ENCODE measurements around the gene ANKMY1. TPM values are rescaled to one million over a fixed set of nuclear protein-coding genes. Genes with fewer than 3 reads are reported as not detected.
A peak's percentile ranks its signal among the peaks of the same experiment; 100 is the strongest.

Gene ANKMY1
- total and polyA plus RNA-seq, 10 donors = 7.6 to 45.5 (median 29.4) TPM

- WGBS, 5 donors = 22 to 39% (median 30%) methylated on average over 20 to 26 of the region's 26 CpGs
- Histone ChIP-seq H3K36me3 (peaks cover 0 to 34% (median 1%) of the 10 kb centered on the region in 6 donors), H3K27ac (peak overlapping the region; percentile 93 to 100 (median 96)), H3K4me1 (peaks cover 58 to 93% (median 84%) of the 10 kb centered on the region in 6 donors), H3K9me3 (no peaks in the 10 kb centered on the region), H3K27me3 (replicated peaks in 1 of 7) (no peaks in the 10 kb centered on the region), H3K4me3 (peak overlapping the region; percentile 53 to 78 (median 60))
- peak; percentile 86 for DNase-seq
- TF ChIP-seq POLR2AphosphoS5 (IDR thresholded peaks at IDR 0.05) (no peak), POLR2A (IDR thresholded peaks at IDR 0.05) (no peak)
- TF ChIP-seq, protein P1, sequence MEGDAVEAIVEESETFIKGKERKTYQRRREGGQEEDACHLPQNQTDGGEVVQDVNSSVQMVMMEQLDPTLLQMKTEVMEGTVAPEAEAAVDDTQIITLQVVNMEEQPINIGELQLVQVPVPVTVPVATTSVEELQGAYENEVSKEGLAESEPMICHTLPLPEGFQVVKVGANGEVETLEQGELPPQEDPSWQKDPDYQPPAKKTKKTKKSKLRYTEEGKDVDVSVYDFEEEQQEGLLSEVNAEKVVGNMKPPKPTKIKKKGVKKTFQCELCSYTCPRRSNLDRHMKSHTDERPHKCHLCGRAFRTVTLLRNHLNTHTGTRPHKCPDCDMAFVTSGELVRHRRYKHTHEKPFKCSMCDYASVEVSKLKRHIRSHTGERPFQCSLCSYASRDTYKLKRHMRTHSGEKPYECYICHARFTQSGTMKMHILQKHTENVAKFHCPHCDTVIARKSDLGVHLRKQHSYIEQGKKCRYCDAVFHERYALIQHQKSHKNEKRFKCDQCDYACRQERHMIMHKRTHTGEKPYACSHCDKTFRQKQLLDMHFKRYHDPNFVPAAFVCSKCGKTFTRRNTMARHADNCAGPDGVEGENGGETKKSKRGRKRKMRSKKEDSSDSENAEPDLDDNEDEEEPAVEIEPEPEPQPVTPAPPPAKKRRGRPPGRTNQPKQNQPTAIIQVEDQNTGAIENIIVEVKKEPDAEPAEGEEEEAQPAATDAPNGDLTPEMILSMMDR (IDR thresholded peaks at IDR 0.05 in 8 of 11, conservative IDR thresholded peaks at IDR 0.05 in 3 of 11) = no peak
- intact Hi-C loops (cut with DNase I; ENCODE audit: low total_unique reads) = no loop called here
Observed at GRCh38 chr2:240567137-240567871, 9.5 kb upstream of the ANKMY1 start.

DNA sequence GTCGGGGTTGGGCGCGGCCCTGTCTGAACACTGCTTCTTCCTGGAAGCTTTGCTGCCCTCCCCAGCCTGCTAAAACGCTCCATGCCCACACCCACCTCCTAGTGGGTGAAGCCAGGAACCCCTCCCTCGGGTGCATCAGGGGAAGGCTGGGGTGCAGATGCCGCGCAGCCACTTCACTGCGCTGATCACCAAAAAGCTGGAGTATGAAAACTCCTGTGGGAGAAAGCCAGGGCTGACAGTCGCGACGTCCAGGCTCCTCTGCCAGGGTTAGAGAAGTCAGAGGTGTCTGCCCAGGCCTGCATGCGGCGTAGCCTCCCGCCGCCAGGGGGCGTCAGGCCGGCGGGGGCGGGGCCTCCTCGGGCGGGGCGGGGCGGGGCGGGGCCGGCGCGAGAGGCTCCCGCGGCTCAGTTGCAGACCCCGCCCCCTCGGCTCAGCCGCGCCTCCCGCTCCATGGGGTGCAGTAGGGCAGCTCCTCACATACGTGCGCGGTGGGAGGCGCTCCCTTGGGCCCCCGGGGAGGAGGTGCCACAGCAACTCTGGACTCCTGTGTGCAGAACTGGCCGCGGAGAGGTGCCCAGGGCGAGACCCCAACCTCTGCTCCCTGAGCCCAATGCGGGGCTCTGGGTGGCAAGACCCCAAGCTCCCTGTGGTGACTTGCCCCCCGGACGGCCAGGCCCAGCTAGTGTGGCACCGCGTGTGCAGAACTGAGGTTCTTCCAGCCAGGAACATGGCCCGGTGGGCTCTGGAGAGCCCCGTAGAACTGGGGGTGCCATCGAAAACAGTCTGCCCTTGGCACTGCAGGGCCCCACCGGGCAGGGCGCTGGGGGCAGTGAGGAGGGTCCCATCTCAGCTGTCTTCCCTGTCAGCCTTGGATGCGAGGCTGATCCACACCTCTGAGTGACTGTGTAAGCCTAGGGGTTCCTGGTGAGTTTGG lies 8.7 kb upstream of the ANKMY1 start:
- intact Hi-C loops (cut with DNase I; ENCODE audit: low total_unique reads) = no loop called here
- Histone ChIP-seq H3K9me3 (no peaks in the 10 kb centered on the region), H3K27ac (peak overlapping the region; percentile 93 to 100 (median 96)), H3K36me3 (peaks cover 0 to 25% (median 0%) of the 10 kb centered on the region in 6 donors), H3K4me3 (peak overlapping the region; percentile 23 to 78 (median 60)), H3K27me3 (replicated peaks in 1 of 7) (no peaks in the 10 kb centered on the region), H3K4me1 (peaks cover 66 to 93% (median 90%) of the 10 kb centered on the region in 6 donors)
- DNase-seq = peak; percentile 99
- TF ChIP-seq, protein P1 (IDR thresholded peaks at IDR 0.05 in 8 of 11, conservative IDR thresholded peaks at IDR 0.05 in 3 of 11) = peak; percentile 80 to 100 (median 97)
- TF ChIP-seq POLR2A (IDR thresholded peaks at IDR 0.05) (peak in 1 of 3 donors; percentile 17), POLR2AphosphoS5 (IDR thresholded peaks at IDR 0.05) (peak; percentile 59 to 82 (median 78))
- 0 to 8% (median 7%) methylated on average over 4 to 53 of the region's 53 CpGs for WGBS, 5 donors

DNA sequence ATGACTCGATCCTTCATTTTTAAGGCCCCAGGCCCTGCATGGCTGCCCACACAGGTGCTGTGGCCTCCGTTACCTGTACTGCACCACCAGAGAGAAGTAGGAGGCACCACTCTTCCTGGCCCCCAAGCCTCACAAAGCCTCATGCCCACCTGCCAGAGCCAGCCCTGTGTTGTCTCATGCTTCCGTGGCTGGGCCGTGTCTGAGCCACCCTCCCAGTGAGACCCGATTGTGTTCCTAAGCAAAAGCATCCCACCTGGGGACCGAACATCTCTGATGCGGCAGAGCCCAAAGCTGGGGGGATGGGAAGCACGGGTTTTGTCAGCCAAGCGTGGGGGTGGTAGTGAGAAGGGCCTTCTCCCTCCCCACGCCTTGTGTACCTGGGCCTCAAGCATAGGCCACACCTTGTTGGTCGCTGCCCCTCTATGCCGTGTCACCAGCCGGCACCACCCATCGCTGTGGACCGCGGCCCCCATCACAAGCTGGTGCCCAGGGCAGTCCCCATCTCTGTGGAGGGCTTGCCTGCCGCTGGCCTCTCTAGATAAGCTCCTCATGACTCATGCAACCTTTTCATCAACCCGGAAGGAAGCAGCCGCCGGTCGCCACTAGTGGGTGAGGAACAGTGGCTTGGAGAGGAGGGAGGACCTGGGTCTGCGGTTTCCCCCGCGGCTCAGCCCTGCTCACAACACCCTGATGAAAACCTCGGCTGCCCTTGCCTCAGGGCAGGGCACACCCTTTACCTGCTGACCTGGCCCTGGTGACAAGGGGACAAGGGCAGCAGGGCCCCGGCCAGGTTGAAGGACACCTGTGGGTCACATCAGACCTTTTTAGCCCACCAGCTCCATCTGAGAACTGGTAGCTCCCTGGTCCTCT lies 7.8 kb upstream of the ANKMY1 start:
- H3K36me3 ChIP-seq = peaks cover 0 to 16% (median 0%) of the 10 kb centered on the region in 6 donors
- WGBS, 5 donors = 13 to 21% (median 18%) methylated on average over 22 to 26 of the region's 26 CpGs
- peak; percentile 98 for DNase-seq
- H3K9me3 ChIP-seq = no peaks in the 10 kb centered on the region
- intact Hi-C loops (cut with DNase I; ENCODE audit: low total_unique reads) = no loop called here
- H3K27ac ChIP-seq = peak overlapping the region; percentile 93 to 100 (median 96)
- no peaks in the 10 kb centered on the region for H3K27me3 ChIP-seq (replicated peaks in 1 of 7)
- no peak for TF ChIP-seq POLR2A (IDR thresholded peaks at IDR 0.05)
- peak; percentile 79 to 89 (median 88) for TF ChIP-seq POLR2AphosphoS5 (IDR thresholded peaks at IDR 0.05)
- peaks cover 58 to 88% (median 86%) of the 10 kb centered on the region in 6 donors for H3K4me1 ChIP-seq
- H3K4me3 ChIP-seq = peak overlapping the region; percentile 23 to 78 (median 60)

Data from spleen (tissue), 11 donors.